GM12892 (cell line): ENCODE measurements around the gene ARHGAP22.

Source experiments
- DNase-seq: peaks from one replicate; pipeline ENCODE4 v3.0.0; 2011; ENCODE audit not compliant: insufficient read length
- FAIRE-seq: peaks from 2 replicates; lab custom pipeline; 2011; peaks lifted over from hg19 to GRCh38; lab: Jason Lieb, UNC
- POLR2A ChIP-seq: IDR thresholded peaks from 2 replicates; pipeline ENCODE4 v1.6.1; 2011; ENCODE audit warnings: low read depth, low read length, control low read depth
- POLR2AphosphoS5 ChIP-seq: IDR thresholded peaks from 2 replicates; pipeline ENCODE4 v1.6.1; 2011; ENCODE audit warnings: low read depth, low read length, control low read depth
- TAF1 ChIP-seq: IDR thresholded peaks from 2 replicates; pipeline ENCODE4 v1.6.1; 2011; ENCODE audit warnings: low read depth, mild to moderate bottlenecking, control low read depth, low read length, borderline replicate concordance

ARHGAP22 gene

DNA sequence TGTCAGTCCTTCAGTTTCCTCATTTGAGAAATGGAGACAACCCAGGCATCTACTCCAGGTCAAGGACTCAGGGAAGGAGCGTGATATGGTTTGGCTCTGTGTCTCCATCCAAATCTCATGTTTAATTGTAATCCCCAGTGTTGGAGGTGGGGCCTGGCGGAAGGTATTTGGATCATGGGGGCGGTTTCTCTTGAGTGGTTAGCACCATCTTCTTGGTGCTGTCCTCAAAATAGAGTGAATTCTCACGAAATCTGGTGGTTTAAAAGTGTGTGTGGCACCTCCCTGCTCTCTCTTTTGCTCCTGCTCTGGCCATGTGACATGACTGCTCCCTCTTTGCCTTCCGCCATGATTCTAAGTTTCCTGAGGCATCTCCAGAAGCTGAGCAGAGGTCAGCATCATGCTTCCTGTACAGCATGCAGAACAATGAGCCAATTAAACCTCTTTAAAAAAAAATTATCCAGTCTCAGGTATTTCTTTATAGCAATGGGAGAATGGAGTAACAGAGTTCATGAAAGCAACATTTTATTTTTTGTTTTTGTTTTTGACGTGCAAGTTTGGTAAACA is 30.0 kb downstream of the ARHGAP22 start:
- no peak for DNase-seq
- TF ChIP-seq POLR2A, result no peak
- TF ChIP-seq POLR2AphosphoS5, result no peak
- TF ChIP-seq TAF1, result no peak
- FAIRE-seq, result peak; percentile 56

DNA sequence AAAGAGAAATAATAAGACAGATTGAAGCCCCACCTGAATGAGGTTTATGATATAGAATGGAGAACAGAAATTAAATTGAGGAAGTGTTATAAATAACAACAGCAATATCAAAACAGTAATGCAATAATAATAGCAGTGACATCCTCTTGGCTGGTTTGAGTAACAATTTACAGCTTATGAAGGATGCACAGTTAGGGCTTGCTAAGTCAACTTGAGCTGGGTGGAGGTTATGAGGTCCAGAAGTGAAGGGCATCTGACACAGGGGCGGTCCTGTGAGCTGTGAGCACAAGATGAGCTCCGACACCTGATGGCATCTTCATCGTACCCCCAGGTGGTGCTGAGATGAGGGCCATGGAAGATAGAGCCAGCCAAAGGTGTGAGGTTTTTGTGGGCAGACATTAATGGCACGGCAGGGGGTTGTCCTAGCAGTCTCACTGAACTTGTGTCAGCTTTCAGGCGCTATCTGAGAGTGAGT is 30.5 kb downstream of the ARHGAP22 start:
- FAIRE-seq (peak; percentile 33), DNase-seq (no peak)
- no peak for TF ChIP-seq TAF1

DNA sequence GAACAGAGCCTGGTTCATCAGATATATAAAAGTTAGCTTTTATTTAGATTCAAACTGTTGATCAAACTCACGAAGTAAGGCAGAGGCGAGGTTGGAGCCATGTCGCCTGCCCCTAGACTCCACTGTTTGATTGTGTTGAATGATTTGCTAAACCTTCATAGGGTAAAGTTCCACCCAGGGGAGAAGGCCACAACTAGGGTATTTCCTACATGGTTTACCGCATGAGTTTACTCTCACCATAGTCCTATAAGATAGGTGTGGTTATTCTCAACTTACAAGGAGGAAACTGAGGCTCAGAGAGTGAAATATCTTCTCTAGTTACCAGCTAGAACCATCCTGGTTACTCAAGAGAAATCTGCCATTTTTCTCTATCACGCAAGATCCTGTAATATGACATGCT is 31.8 kb downstream of the ARHGAP22 start:
- no peak for TF ChIP-seq POLR2A
- no peak for TF ChIP-seq POLR2AphosphoS5
- no peak for TF ChIP-seq TAF1
- no peak for FAIRE-seq
- no peak for DNase-seq

DNA sequence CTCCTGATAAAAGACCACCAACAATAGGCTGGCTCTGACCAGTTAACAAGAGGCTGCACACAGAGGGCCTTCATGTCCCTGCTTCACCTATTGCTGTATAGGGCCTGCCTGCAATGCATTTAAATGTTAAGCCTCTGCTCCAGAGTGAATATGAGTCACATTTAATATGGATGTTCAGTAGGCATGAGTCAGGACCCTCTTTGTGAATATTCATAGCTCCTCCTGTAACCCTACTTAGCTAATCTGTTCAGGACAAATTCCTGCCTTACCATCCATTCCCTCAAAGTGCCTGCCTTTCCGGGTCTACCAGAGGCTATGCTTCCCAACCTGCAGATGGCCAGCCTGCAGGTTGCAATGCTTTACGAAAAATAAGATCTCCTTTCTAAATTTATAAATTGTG is 32.5 kb downstream of the ARHGAP22 start:
- no peak for TF ChIP-seq POLR2A
- TF ChIP-seq POLR2AphosphoS5, result no peak
- no peak for TF ChIP-seq TAF1
- FAIRE-seq, result no peak
- no peak for DNase-seq

DNA sequence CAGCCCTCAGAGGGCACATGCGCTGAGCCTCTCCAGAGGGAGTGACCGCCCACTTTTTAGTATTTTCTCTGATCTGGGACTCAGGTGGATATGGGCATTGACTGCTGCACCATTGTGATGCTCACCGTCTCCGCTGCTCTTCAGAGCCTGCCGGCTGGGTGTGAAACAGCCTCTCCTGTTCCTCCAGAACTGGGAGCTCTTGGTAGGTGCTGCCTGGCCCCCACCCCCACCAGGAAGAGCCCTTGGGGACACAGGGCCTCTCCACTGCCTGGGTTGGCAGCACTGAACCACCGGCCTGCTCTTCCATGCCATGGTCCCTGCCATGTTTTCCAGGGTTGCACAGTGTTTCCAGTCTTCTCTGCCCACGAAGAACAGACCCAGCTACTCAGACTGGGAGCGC is 36.3 kb downstream of the ARHGAP22 start:
- DNase-seq (no peak), FAIRE-seq (no peak)
- TF ChIP-seq POLR2A (no peak), TAF1 (no peak), POLR2AphosphoS5 (no peak)

DNA sequence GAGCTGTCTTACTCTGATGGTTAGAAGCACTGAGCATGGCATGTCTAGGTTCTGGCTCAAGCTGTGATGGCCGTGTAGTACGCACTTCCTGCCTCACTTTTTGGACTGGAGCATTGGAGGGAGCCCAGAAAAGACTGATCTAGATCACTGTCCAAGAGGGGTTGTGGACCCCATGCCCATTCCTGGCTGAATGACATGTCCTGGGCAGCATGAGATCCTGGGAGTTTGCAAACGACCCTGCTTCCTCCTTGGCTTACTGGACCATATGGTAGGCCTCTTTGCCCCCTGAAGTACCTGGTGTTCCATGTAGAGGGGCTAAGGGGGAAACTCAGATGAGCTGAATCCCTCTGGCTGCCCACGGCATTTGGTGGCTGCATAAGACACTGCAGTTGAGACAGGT is 36.7 kb downstream of the ARHGAP22 start:
- TF ChIP-seq POLR2AphosphoS5, result no peak
- TF ChIP-seq POLR2A, result no peak
- no peak for TF ChIP-seq TAF1
- DNase-seq, result no peak
- FAIRE-seq, result no peak

DNA sequence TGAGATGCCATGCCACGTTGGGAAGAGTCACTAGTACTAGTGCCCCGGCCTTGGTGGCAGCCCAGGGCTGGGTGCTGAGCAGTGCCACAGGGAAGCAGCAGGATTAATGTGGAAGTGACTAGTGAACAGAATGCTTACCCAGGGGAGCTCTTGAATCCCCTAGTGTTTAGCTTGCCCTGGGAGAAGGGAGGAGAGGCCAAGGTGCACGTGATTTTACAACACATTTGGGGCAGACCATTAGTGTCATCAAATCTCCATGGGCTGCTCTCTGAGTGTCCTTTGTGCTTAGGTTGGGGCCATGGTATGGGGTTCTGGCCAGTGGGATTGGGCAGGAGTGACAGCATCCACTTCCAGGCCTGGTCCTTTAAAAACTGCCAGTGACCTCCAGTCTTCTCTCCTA is 37.5 kb downstream of the ARHGAP22 start:
- no peak for FAIRE-seq
- TF ChIP-seq TAF1, result no peak
- no peak for TF ChIP-seq POLR2AphosphoS5
- TF ChIP-seq POLR2A, result no peak

DNA sequence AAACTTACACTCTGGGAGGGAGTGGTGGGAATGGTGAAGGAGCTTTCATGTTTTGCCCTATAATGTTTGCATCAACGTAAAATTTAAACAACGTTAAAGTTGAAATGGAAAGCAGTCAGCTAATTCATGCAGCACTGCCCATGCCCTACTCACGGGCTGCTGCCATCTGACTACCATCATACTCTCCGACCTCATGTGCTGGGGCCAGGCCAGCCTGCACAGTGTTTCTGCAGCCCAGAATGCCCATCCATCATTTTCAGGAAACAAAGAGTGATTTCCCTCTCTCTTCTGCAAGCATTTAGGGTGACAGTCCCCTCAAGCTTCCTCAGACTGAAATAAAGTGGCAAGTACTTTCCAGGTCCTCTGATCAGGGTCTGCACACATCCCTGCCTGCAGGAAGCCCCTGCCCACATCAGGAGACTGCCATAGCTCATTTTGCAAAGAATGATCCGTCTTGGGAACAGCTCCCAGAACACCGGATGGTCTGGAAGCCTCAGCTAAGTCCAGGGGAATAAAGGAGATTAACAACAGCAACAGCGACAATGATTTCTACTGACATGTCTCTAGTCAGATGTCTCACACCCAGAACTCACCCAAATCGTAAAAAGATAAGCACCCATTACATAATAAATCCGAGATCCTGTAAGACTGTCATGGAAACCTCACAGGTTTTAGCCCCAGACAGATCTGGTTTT is 40.3 kb downstream of the ARHGAP22 start:
- TF ChIP-seq TAF1 (no peak), POLR2AphosphoS5 (no peak), POLR2A (no peak)
- FAIRE-seq, result no peak
- DNase-seq, result no peak

More for the DNA sequence above, 37.5 kb downstream of the ARHGAP22 start:
- DNase-seq, result no peak

DNA sequence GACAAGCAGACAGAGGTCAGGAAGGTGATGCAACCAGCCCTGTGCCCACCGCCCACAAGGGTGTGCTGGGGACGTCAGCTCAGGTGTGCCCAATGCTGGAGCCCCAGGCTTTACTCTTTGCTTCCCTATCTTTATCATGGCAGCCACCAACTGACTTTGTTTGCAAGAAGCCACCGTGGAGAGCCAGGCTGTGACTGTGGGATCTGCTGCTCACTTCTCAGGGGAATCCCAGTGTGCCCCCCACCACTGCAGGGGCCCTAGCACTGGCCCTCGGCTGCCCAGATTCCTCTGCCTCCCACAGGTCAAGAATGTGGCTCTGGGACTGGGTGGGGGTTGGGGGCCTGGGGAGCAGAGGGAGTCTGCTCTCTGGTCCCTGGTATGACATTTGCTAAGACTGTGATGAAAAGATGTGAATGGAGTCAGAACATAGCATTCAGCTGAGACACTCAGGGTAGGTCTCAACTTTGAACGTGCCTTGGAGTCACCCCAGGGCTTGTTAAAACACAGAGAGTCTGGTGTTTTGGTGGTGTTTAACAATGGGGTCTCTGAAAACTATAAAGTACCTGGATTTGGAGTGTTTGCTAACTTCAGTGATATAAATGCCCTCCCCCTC is 47.3 kb downstream of the ARHGAP22 start:
- TF ChIP-seq POLR2AphosphoS5, result no peak
- TF ChIP-seq TAF1, result no peak
- TF ChIP-seq POLR2A, result no peak
- DNase-seq (no peak), FAIRE-seq (no peak)

DNA sequence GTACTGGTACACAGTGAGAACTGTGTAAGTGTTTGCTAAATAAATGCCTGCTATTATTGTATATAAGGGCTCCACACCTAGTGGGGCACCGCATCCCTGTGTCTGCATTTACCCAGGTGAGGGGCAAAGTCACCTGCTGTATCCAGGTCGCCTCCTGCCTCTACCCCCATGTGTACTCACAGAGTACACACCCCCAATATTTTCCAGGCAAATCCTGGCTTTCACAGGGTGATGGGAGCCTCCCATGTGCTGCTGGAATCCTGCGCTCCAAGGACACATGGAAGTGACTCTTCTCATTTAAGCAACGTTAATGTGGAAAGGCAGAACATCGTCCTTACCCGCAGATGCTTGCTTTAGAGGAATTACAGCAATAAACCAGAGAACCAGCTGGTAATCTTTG is 48.2 kb downstream of the ARHGAP22 start:
- TF ChIP-seq POLR2A (no peak), TAF1 (no peak), POLR2AphosphoS5 (no peak)
- FAIRE-seq (no peak), DNase-seq (no peak)

DNA sequence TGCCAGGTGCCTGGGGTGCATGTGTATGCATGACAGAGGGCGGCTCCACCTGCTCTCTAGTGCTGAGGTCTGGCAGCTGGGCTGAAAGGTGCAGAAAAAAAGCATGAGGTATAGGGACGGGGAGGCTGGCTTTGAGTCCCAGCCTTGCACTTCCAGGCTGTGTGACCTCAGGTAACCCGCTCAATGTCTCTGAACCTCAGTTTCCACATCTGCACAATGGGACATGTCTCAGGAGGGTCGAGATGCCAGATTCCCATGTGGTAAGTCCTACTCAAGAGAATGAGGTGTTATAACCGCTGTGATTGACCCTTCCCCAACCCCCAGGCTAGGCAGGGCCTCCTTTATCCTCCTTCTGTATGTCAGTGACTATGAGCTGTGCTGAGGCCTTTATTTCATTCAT is 48.8 kb downstream of the ARHGAP22 start:
- FAIRE-seq (no peak), DNase-seq (no peak)
- TF ChIP-seq TAF1 (no peak), POLR2AphosphoS5 (no peak), POLR2A (no peak)
